Endothelial cell of hepatic sinusoid (primary cell): ENCODE results near the gene MBOAT7.

Source experiments
- in situ Hi-C: cut with HindIII; loops from 2 replicates; pipeline ENCODE4 v1.10.0; 2017; ENCODE audit warnings: low sequenced_read_pairs

MBOAT7 gene

GRCh38 chr19:54149021-54149812, 40.2 kb downstream of the MBOAT7 start:
- in situ Hi-C loops, result no loop called here

- in situ Hi-C loops, result no loop called here
These were observed 41.2 kb downstream of the MBOAT7 start for GRCh38 chr19:54148158-54148557.

GRCh38 chr19:54147676-54148075, 41.7 kb downstream of the MBOAT7 start:
- in situ Hi-C loops, result no loop called here

GRCh38 chr19:54145541-54146158, 43.7 kb downstream of the MBOAT7 start:
- in situ Hi-C loops, result no loop called here

GRCh38 chr19:54142166-54142780, 47.1 kb downstream of the MBOAT7 start:
- in situ Hi-C loops, result no loop called here

GRCh38 chr19:54141356-54141755, 48.0 kb downstream of the MBOAT7 start:
- in situ Hi-C loops, result no loop called here

- in situ Hi-C loops, result no loop called here
These were observed 50.7 kb downstream of the MBOAT7 start for GRCh38 chr19:54138489-54139256.

GRCh38 chr19:54137699-54138488, 51.5 kb downstream of the MBOAT7 start, which contains the start of gene CNOT3:
Gene CNOT3 (plus strand): TSS chr19:54137762. CDS start chr19:54142979, 5,217 bp downstream.
- in situ Hi-C loops, result no loop called here

GRCh38 chr19:54136864-54137698, 52.3 kb downstream of the MBOAT7 start:
- in situ Hi-C loops, result no loop called here

- in situ Hi-C loops, result no loop called here
These were observed 53.1 kb downstream of the MBOAT7 start for GRCh38 chr19:54136086-54136863.

- in situ Hi-C loops, result no loop called here
These were observed 55.3 kb downstream of the MBOAT7 start for GRCh38 chr19:54133957-54134590.

GRCh38 chr19:54133312-54133956, 55.9 kb downstream of the MBOAT7 start:
- in situ Hi-C loops, result no loop called here

- in situ Hi-C loops, result no loop called here
These were observed 59.8 kb downstream of the MBOAT7 start for GRCh38 chr19:54129617-54129996.

- in situ Hi-C loops, result no loop called here
These were observed 60.4 kb downstream of the MBOAT7 start for GRCh38 chr19:54128796-54129616.

- in situ Hi-C loops, result no loop called here
These were observed 61.0 kb downstream of the MBOAT7 start for GRCh38 chr19:54128441-54128725.

- in situ Hi-C loops, result no loop called here
These were observed 61.5 kb downstream of the MBOAT7 start for GRCh38 chr19:54127688-54128440.
